SKM-1 (cell line): ENCODE measurements around the gene RAD54L.
"Not testable (repeated sequence)": the region's sequence is repeated elsewhere in the genome, so short reads cannot be mapped to it uniquely, and the experiment has no call there.

ENCODE experiments used
- DNase-seq: peaks from one replicate; lab custom pipeline; 2025; ENCODE audit not compliant: unreplicated experiment; lab: John Stamatoyannopoulos, UW

RAD54L gene

GRCh38 chr1:46247436-46248121 is at the start of gene RAD54L:
RAD54L (plus strand) TSS chr1:46247763; CDS start chr1:46248406, 643 bp downstream.
- peak; percentile 96 for DNase-seq

- no peak for DNase-seq
These were observed 49.4 kb upstream of the RAD54L start, which contains the start of gene POMGNT1 for GRCh38 chr1:46197964-46198811. POMGNT1 (minus strand) TSS chr1:46198434; CDS start chr1:46197821, 613 bp downstream.

- no peak for DNase-seq
These were observed 48.3 kb upstream of the RAD54L start for GRCh38 chr1:46199233-46199749.

GRCh38 chr1:46203738-46204405 is 43.7 kb upstream of the RAD54L start:
- no peak for DNase-seq

GRCh38 chr1:46204406-46204742 is 43.2 kb upstream of the RAD54L start:
- DNase-seq = no peak

GRCh38 chr1:46205141-46205540 is 42.4 kb upstream of the RAD54L start:
- no peak for DNase-seq

- no peak for DNase-seq
These were observed 41.8 kb upstream of the RAD54L start for GRCh38 chr1:46205791-46206190.

GRCh38 chr1:46206399-46206798 is 41.2 kb upstream of the RAD54L start:
- DNase-seq = no peak

GRCh38 chr1:46210561-46210960 is 37.0 kb upstream of the RAD54L start:
- DNase-seq = no peak

GRCh38 chr1:46211051-46211450 is 36.5 kb upstream of the RAD54L start:
- DNase-seq = no peak

GRCh38 chr1:46215504-46215903 is 32.1 kb upstream of the RAD54L start:
- DNase-seq = no peak

- DNase-seq = no peak
These were observed 29.1 kb upstream of the RAD54L start for GRCh38 chr1:46218443-46218842.

- no peak for DNase-seq
These were observed 27.7 kb upstream of the RAD54L start for GRCh38 chr1:46219551-46220520.

GRCh38 chr1:46220808-46221207 is 26.8 kb upstream of the RAD54L start:
- no peak for DNase-seq

GRCh38 chr1:46221749-46222148 is 25.8 kb upstream of the RAD54L start:
- no peak for DNase-seq

GRCh38 chr1:46223055-46223454 is 24.5 kb upstream of the RAD54L start:
- DNase-seq = not testable (repeated sequence)

GRCh38 chr1:46223472-46223943 is 24.1 kb upstream of the RAD54L start:
- peak; percentile 53 for DNase-seq

GRCh38 chr1:46224966-46225365 is 22.6 kb upstream of the RAD54L start:
- DNase-seq = no peak

- not testable (repeated sequence) for DNase-seq
These were observed 16.3 kb upstream of the RAD54L start for GRCh38 chr1:46231231-46231630.

GRCh38 chr1:46236882-46237281 is 10.7 kb upstream of the RAD54L start:
- no peak for DNase-seq
